ENCODE data around the gene COX10.

COX10 gene

GRCh38 chr17:14205380-14205779, 136.1 kb downstream of the COX10 start:
- H3K4me3 ChIP-seq (ENCODE audit: severe bottlenecking): no peak overlapping the region
- no peak for TF ChIP-seq CTCF (IDR thresholded peaks at IDR 0.05; ENCODE audit: poor library complexity, severe bottlenecking)
- peaks cover 7% of the 10 kb centered on the region for H3K4me1 ChIP-seq (ENCODE audit: insufficient read depth, poor library complexity, severe bottlenecking)
- no peak overlapping the region for H3K27ac ChIP-seq (ENCODE audit: poor library complexity, severe bottlenecking)
- ATAC-seq (ENCODE audit: low read depth): no peak
- H3K36me3 ChIP-seq (ENCODE audit: low read depth): 0 out of 2 replicates have a peak, but pooled peaks cover 10% of the 10 kb centered on the region
- H3K27me3 ChIP-seq (ENCODE audit: insufficient read depth, poor library complexity, severe bottlenecking): no peaks in the 10 kb centered on the region
- H3K9me3 ChIP-seq (ENCODE audit: severe bottlenecking): no peaks in the 10 kb centered on the region
- DNase-seq (ENCODE audit: low spot score): no peak

GRCh38 chr17:14205992-14206461, 136.7 kb downstream of the COX10 start:
- Histone ChIP-seq H3K4me1 (ENCODE audit: insufficient read depth, poor library complexity, severe bottlenecking) (peaks cover 7% of the 10 kb centered on the region), H3K36me3 (ENCODE audit: low read depth) (0 out of 2 replicates have a peak, but pooled peaks cover 10% of the 10 kb centered on the region), H3K4me3 (ENCODE audit: severe bottlenecking) (no peak overlapping the region), H3K9me3 (ENCODE audit: severe bottlenecking) (no peaks in the 10 kb centered on the region), H3K27me3 (ENCODE audit: insufficient read depth, poor library complexity, severe bottlenecking) (no peaks in the 10 kb centered on the region), H3K27ac (ENCODE audit: poor library complexity, severe bottlenecking) (no peak overlapping the region)
- no peak for TF ChIP-seq CTCF (IDR thresholded peaks at IDR 0.05; ENCODE audit: poor library complexity, severe bottlenecking)
- ATAC-seq (ENCODE audit: low read depth) (peak; percentile 100), DNase-seq (ENCODE audit: low spot score) (peak; percentile 86)

- H3K4me1 ChIP-seq (ENCODE audit: insufficient read depth, poor library complexity, severe bottlenecking): peaks cover 7% of the 10 kb centered on the region
- 0 out of 2 replicates have a peak, but pooled peaks cover 10% of the 10 kb centered on the region for H3K36me3 ChIP-seq (ENCODE audit: low read depth)
- no peaks in the 10 kb centered on the region for H3K27me3 ChIP-seq (ENCODE audit: insufficient read depth, poor library complexity, severe bottlenecking)
- no peak overlapping the region for H3K27ac ChIP-seq (ENCODE audit: poor library complexity, severe bottlenecking)
- H3K4me3 ChIP-seq (ENCODE audit: severe bottlenecking): no peak overlapping the region
- ATAC-seq (ENCODE audit: low read depth): no peak
- H3K9me3 ChIP-seq (ENCODE audit: severe bottlenecking): no peaks in the 10 kb centered on the region
- TF ChIP-seq CTCF (IDR thresholded peaks at IDR 0.05; ENCODE audit: poor library complexity, severe bottlenecking): no peak
- no peak for DNase-seq (ENCODE audit: low spot score)
These were observed 137.6 kb downstream of the COX10 start for GRCh38 chr17:14206891-14207290.

GRCh38 chr17:14207791-14208190, 138.5 kb downstream of the COX10 start:
- no peak for DNase-seq (ENCODE audit: low spot score)
- no peak for ATAC-seq (ENCODE audit: low read depth)
- no peak overlapping the region for H3K27ac ChIP-seq (ENCODE audit: poor library complexity, severe bottlenecking)

More at GRCh38 chr17:14207791-14208190, 138.5 kb downstream of the COX10 start:
- H3K27me3 ChIP-seq (ENCODE audit: insufficient read depth, poor library complexity, severe bottlenecking): no peaks in the 10 kb centered on the region
- H3K4me1 ChIP-seq (ENCODE audit: insufficient read depth, poor library complexity, severe bottlenecking): peaks cover 7% of the 10 kb centered on the region
- no peak overlapping the region for H3K4me3 ChIP-seq (ENCODE audit: severe bottlenecking)
- no peak for TF ChIP-seq CTCF (IDR thresholded peaks at IDR 0.05; ENCODE audit: poor library complexity, severe bottlenecking)
- 0 out of 2 replicates have a peak, but pooled peaks cover 10% of the 10 kb centered on the region for H3K36me3 ChIP-seq (ENCODE audit: low read depth)
- no peaks in the 10 kb centered on the region for H3K9me3 ChIP-seq (ENCODE audit: severe bottlenecking)

All from RWPE2 (cell line).